HG03280 (cell line): ENCODE results near the gene PCDH15.
"Not testable (repeated sequence)": the region's sequence is repeated elsewhere in the genome, so short reads cannot be mapped to it uniquely, and the experiment has no call there.

Experiments used
- ATAC-seq: cut with Tn5 transposase; IDR thresholded peaks from one replicate; pipeline ENCODE4 v1.9.1; 2021; ENCODE audit warnings: mild to moderate bottlenecking, moderate library complexity; ENCODE audit not compliant: unreplicated experiment

PCDH15 gene

DNA sequence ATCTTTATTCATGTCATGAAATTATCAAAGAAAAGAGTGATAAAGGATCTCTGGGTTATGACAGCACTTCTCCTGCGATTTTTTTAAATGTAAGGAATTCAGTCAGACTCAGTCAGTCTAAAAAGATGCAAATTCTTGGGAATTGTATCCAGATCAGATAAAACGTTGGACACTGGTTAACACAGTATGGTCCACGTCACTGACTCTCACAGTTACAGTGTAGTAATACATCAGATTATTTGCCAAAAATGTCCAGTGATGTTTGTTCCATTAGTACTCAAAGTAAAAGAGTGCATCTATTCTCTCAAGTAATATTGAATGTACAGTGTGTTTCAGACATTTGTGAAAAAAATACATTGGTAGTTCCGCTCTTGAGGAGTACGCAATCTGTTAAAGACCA, 224.5 kb downstream of the PCDH15 start:
- no peak for ATAC-seq

DNA sequence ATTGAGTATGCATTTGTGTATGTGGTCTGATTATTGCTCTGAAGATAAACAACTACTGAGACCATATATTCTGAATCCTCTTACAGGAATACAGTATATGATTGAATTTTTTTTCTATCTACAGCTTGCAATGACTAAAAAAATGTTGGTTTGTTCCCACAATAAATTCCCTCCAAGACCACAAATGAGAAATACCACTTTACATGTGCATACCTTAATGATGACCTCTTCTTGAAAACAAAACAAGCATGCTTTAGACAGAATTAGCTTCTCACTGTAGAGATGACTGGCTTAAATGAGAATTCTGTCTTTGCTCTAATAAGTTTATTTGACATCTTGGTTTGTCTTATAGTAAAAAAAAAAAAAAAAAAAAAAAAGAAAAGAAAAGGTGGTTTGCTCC, 241.5 kb downstream of the PCDH15 start:
- no peak for ATAC-seq

DNA sequence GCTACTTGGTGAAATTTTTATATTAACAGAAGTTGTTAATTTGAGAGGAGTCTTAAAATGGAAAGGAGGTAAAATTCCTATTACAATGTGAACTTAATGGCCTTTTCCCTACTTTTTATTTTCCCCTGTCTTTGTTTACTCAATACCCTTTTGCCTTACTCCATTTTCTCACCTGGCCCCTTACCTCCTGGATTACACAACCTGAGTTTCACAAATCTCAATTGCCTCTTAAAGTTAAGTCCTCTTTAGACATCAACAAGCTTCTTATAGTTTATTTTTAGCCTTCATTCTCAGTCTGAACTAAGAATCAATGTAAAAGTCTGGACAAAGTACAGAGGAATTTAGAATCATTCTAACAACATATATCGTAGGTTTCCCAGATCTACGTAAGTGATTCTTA, 247.0 kb downstream of the PCDH15 start:
- no peak for ATAC-seq

DNA sequence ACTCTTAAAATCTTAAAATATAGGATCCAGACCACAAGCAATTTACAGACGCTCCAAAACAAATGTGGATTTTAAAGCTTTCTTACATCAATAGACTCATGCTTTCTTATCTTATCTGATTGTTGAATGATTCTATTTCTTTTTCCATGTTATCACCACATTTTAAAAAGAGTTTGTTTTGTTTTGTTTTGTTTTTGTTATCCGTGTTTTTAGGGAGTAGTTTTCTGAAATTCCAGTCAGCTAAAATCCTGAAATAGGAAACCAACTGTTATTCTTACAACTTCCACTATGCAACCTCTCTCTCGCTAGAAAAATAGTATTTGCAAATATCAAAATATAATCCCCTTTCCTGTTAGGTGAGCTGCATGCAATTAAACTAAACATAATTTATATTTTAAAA, 251.0 kb downstream of the PCDH15 start:
- ATAC-seq: no peak

DNA sequence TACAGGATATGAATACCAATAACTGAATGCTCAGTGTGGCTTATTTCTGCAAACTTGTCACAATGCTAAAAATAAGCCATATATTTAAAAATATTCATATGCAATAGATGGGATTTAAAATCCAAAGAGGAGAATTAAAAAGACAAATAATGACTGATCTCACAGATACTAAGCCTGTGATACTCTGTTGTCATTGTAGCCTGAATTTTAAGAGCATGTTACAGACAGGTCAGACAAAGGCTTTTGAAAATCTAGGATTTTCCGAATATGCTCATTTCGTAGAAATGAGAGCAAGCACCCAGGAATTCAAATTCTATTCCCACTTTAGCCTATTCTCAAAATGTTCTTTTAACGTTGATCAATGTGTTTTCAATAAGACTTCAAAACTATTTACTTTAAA, 269.7 kb downstream of the PCDH15 start:
- ATAC-seq: no peak

DNA sequence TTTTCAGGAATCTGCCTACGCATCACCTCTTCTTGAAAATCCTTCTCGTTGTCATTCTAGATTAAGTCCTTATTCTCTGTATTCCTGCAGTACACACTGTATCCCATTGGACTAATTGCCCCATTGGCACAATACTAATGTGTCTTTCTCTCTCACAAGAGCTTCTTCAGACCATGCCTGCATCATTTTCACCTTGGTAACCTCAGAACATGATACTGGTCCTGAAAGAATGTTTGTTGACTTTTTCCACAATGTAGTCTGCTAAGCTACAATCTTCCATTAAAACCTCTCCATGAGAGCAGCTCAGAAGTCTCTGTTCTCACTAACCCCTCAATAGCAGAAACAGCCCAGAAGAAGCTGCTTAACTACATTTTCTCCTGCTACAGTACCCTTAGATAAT, 270.7 kb downstream of the PCDH15 start:
- no peak for ATAC-seq

DNA sequence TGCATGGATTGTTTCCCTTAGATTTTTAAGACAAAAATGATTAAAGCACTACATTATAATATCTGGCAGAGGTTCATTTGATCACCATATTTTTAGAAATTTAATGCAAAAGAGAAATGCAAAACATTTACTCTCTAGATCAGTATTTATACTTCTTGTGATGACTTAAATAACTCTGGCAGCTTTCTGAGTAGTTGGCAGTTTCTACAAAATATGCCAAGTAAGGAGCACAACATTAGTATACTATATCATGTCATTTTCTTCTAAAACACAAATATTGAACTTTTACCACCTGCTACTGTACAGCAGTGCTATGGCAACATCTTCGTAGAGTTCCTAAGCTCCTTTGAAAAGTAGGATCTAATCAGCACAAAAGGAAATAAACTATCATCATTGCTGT, 275.2 kb downstream of the PCDH15 start:
- ATAC-seq: no peak

DNA sequence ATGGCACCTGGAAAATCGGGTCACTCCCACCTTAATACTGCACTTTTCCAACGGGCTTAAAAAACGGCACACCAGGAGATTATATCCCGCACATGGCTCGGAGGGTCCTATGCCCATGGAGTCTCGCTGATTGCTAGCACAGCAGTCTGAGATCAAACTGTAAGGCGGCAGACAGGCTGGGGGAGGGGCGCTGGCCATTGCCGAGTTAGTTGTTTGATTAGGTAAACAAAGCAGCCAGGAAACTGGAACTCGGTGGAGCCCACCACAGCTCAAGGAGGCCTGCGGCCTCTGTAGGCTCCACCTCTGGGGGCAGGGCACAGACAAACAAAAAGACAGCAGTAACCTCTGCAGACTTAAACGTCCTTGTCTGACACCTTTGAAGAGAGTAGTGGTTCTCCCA, 285.8 kb downstream of the PCDH15 start:
- not testable (repeated sequence) for ATAC-seq

DNA sequence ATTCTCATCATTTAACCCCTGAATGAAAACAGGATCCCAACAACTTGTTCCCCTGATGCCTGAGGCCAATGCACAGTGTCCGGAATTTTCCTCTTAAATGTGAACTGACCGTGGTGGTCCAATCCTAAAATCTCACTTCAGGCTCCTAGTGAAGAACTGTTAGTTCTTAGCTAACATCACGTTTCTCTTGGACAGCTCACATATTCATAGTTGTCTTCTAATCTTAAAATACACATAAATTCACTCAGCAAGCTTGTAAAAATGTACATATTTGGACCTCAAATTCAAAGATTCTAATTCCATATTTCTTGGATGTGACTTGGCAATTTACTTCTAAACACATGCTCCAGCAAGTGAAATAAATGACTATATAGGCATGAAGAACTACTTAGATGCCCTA, 297.2 kb downstream of the PCDH15 start:
- no peak for ATAC-seq

DNA sequence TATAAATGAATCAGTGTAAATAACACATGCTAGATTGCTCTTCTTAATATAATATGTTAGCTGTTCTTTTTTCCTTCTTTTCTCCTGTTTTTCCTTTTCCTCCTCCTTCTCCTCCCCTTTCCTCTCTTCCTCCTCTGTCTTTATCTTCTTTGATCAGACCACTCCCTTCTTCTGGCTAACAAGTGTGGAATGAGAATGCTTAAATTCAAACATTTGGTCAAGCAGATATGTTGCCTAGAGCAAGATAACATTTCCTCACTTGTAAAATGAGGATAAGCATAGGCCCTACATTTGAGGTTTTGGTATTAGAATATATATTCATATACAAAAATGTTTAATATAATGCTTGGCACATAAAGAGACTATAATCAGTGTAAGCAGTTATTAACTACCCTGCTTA, 299.1 kb downstream of the PCDH15 start:
- ATAC-seq: no peak

DNA sequence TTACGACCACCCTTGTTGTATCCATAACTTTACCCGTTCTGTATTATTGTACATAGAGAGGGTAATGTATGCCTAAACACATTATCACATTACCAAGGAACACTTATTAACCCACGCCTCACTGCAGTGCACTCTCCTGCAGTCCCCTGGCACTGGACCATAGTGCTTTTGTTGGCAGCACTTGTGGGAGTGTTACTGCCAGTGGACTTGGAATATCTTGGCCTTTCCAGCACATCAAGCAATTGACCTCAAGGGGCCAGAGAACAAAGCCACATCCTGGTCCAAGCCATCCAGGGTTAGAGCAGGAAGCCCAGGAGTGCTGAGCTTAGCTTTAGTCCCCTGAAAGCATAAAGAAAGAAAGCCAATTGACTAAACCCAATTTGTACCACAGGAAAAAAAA, 304.2 kb downstream of the PCDH15 start:
- no peak for ATAC-seq

DNA sequence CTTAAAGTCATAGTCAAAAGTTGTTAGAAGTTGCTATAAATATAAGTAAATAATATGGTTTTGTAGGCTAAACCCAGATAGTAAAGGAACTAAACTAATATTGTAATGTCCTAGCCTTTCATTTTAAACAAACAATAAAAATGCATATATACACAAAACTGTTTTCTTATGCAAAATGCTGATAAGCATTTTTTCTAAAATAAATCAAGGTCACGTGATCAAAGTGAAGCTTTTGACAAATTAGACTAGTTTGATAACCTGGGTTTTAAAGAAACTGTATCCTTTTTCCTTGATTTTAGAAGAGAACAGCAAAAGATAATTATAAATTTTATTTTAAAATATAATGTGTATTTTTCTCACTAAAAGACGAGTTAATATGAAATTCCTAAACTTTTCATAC, 313.3 kb downstream of the PCDH15 start:
- no peak for ATAC-seq

DNA sequence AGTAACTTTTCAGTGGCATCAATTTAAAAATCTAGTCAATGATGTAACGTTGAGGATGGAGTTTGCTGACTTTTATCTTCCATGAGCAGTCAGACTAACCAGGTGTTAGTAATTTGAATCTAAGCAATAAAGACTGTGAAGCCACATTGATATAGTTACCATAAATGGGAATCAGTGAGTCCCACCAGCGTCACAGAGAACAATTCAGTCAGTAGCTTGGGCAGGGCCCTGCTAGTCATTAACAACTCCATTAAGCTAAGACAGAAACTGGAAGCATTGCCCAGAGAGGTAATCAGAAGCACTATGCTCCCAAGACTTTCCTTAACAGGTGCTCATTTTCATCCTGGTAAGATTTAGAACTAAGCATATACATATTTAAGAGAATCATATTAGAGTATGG, 315.1 kb downstream of the PCDH15 start:
- ATAC-seq: no peak

DNA sequence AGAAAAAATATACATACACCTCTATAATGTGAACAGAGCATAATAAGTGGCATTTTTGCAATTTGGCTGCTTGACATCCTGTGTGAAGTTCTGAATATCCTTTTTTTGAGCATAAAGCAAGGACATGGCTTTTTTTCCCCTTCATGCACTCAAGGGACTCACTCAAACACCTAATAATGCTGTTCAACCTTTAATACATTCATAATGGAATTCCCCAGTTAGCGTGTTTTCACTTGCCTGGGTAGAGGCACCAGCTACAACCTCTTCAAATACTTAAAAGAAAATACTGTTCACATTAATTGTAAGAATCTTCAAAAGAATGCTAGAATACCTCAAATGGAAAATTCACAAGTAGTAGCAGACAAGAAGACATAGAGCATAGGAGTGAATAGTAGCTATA, 316.8 kb downstream of the PCDH15 start:
- ATAC-seq: no peak

DNA sequence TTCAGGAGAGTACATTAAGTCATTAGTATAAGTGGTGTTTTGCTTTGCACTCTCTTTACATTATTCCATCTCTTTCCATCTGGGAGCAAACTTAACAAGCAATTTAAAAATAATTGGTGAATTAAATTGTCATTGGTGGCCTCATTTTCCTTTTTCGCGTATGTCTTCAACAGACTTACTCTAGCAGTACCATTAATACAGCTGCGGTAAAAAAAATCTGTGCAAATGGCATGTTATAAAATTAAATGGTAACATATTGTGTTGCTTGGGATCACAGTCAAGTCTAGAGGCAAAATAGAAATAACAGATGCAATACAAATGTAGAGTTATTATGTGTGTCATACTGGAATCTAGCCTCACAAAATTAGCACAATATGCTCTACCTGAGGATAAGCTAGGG, 322.4 kb downstream of the PCDH15 start:
- ATAC-seq: no peak

DNA sequence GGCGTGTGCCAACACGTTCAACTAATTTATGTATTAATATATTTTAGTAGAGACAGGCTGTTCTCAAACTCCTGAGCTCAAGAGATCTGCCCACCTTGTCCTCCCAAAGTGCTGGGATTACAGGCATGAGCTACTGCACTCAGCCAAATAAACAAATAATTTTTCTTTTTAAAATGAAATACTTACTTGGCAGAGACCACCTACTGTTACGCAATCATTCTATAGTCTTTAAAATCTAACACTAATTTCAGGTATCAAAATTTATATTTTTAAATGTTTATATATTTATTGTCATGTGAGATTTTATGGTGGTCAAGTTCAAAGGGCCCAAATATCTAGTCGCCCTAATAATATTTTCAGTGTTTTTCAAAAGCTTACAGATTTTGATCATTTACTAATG, 323.3 kb downstream of the PCDH15 start:
- ATAC-seq: no peak

DNA sequence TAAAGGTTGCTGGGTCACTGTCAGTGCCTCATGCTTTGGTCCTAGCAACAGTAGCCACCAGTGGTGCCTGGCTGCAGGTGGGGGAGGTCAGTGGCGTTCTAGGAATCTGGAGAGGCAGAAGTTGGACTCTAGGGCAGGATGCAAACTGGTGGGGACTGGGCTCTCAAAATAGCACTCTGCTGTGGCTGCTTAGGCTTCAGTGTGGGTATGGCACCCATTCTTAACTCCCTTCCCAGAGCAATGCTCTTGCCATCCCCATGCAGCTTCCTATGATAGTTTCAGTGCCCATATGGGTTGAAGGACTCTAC, 330.8 kb downstream of the PCDH15 start:
- no peak for ATAC-seq

DNA sequence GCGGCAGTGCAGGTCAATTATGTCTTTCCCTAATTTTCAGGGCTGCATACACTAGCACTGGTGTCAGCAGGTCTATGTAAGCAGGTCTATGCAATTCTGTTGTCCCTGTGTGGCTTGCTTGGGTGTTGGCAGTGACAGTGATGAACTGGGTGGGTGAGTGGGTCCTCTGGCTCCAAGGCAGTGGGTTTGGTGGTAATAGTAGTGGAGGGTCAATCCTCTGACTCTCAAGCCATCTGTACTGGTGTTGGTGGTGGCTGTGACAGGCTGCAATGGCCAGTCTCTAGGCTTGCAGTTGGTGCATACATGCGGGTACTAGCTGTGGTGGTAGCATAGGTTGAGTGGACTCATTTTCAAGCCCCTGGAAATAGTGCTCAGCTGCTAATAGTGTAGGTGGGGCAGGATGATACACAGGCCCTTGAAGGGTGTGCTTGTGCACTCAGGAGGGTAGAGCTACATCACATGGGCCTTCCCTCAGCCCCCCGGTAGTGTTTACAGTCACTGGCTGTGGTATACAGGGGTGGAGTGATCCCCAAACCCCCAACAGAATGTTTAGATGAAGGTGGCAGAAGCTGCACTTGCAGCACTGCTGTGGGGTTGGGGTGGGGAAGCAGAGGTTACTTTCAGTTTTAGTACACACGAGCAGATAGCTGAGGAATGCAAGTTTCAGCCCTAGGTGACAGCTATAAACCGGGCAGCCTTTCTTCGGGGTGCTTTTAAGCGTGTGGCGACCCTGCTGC, 331.3 kb downstream of the PCDH15 start:
- ATAC-seq: no peak

DNA sequence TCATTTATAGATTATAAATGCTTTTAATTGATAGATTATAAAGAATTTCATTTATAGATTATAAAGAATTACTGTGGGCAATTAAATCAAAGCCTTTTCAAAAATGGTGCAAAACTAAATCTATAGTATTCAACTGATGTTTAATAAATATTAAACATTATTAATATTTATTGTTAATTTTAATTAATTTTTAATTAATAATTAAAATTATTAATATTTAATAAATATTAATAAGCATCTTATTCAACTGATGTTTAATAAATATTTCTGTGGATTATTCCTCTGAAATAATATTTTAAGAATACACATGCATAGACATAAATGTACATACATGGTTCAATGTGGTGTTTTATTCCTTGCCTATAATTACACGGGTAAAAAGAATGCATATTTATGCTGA, 346.8 kb downstream of the PCDH15 start:
- ATAC-seq: no peak

DNA sequence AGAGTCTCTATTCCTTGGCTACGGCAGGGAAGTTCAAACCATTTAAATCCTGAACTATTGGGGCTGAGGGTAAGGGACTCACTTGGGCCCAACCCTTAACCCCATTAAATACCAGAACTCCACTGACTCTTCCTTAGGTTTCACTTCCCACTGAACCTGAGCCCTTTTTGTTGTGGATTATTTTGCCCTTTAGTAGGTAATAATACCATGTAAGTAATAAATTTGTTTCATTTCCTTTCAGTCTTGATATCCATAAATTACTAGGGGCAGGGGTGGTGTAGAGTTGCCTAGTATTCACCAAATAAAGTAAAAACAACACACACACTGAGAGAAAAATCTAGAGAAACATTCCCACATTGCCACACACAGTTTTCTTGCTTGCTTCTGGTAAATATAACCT, 352.0 kb downstream of the PCDH15 start:
- no peak for ATAC-seq

DNA sequence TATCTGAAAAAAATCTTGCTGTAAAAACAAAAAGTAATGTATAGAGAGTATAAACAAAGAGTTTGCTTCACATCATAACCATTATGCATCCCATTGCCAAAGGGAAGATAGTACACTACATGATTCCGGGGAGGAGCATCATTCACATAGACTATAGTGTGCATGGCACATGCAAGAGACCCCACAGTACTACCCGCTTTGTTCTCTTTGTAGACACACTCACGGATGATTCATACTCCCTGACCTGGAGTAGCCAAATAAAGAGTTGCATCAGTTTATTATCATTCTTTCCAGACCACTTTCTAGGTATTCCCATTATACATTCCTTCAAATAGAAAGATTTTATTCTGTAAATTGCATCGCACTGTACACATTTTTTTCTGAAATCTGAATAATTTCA, 356.9 kb downstream of the PCDH15 start:
- no peak for ATAC-seq

DNA sequence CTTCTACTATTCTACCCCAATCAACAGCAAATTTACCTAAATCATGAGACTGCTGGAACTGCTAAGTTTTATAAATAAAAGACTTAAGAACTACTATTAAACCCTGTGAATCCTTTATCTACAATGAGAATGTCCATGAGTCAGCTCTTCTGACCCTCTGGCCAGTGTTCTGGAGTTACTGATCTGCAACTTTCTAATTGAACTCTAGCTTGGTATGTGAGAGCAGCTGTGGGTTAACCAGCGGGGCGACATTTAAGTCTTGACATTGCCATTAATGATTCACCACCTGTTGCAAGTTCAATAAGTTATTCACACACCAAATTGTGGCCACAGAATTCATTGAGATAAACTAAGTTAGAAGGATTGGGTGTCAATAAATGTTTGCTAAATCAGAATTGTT, 359.8 kb downstream of the PCDH15 start:
- no peak for ATAC-seq

DNA sequence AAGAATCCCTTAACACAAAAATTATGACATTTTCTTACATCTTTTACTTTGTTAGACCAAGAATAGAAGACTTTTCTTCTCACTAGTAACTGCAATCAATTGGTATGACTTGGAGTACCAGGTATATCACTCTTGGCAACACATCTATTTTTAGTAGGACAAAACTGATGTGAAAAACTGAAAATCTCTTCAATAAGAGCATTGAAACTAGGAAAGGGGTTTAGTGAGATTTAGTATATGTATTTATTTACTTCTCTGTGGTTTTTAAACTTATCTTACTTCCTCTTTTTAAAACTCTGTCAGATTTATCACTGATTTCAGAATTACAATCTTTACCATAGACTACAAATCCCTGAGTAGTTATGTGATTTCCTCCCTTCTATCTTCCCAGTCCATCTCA, 366.2 kb downstream of the PCDH15 start:
- ATAC-seq: no peak

DNA sequence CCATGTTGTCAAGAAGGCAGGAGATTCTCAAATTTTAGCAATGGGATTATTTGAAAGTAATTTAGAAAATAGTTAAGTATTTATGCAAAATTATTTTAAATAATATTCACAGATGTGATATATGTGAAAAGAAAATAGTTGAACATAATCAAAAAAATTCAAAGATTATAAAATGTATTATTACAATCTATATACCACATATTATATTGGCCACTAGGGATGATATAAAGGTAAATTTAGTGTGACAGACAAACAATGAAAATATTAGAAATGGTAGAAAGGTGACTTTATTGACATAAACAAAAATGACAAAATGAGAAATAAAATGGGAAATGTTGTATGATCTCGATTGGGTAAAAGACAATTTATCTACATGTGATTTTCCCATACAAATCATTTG, 385.5 kb downstream of the PCDH15 start:
- no peak for ATAC-seq
